A673 (cell line): ENCODE measurements around the gene GPC6. TPM values are rescaled to one million over a fixed set of nuclear protein-coding genes. Genes with fewer than 3 reads are reported as not detected.

ENCODE experiments used
- BruUV-seq: library from RNA; stranded (reverse); fragments of 400-500 nt; replicated peaks from 2 replicates; lab custom pipeline; 2021; lab: Mats Ljungman, UMichigan
- CTCF ChIA-PET: fragments of 300-600 bp; sonication (Branson Sonifier 250); formaldehyde crosslinking; loops from one replicate; lab custom pipeline; 2022; ENCODE audit warnings: antibody characterized with exemption; lab: Charles Lee
- POLR2A ChIA-PET: fragments of 300-600 bp; sonication (Branson Sonifier 250); formaldehyde crosslinking; loops from one replicate; lab custom pipeline; 2022; ENCODE audit warnings: antibody characterized with exemption; ENCODE audit not compliant: low non-redundant PET; lab: Charles Lee
- DNase-seq: peaks from one replicate; pipeline ENCODE4 v3.0.0-alpha.2; 2015; ENCODE audit warnings: low spot score
- H3K27ac ChIP-seq: fragments of 200-600 bp; sonication (generic); 2 replicates; pipeline ENCODE4 v1.5.1; 2016; ENCODE audit warnings: mixed run types, low read depth, mild to moderate bottlenecking, mixed read lengths, antibody characterized with exemption, low read length; ENCODE audit not compliant: poor library complexity, severe bottlenecking
- H3K27me3 ChIP-seq: fragments of 200-600 bp; sonication (generic); replicated peaks from 2 replicates; pipeline ENCODE4 v1.6.1; 2017; ENCODE audit warnings: mixed run types, low read depth, mild to moderate bottlenecking, mixed read lengths, antibody characterized with exemption, low read length; ENCODE audit not compliant: insufficient read depth, poor library complexity
- H3K36me3 ChIP-seq: fragments of 200-600 bp; sonication (generic); 2 replicates; pipeline ENCODE4 v1.6.1; 2016; ENCODE audit warnings: mixed run types, mild to moderate bottlenecking, mixed read lengths, antibody characterized with exemption, low read length; ENCODE audit not compliant: insufficient read depth, poor library complexity, severe bottlenecking
- H3K4me1 ChIP-seq: fragments of 200-600 bp; sonication (generic); 2 replicates; pipeline ENCODE4 v1.6.1; 2017; ENCODE audit warnings: mixed run types, mild to moderate bottlenecking, mixed read lengths, antibody characterized with exemption, low read length; ENCODE audit not compliant: insufficient read depth, poor library complexity, severe bottlenecking
- H3K4me3 ChIP-seq: fragments of 200-600 bp; sonication (generic); 2 replicates; pipeline ENCODE4 v1.5.1; 2016; ENCODE audit warnings: low read depth, mixed run types, mild to moderate bottlenecking, mixed read lengths, low read length; ENCODE audit not compliant: poor library complexity, severe bottlenecking
- H3K9me3 ChIP-seq: fragments of 200-600 bp; sonication (generic); 2 replicates; pipeline ENCODE4 v1.6.1; 2016; ENCODE audit warnings: mixed run types, low read depth, mild to moderate bottlenecking, mixed read lengths, antibody characterized with exemption, low read length; ENCODE audit not compliant: poor library complexity, severe bottlenecking
- CTCF ChIP-seq: fragments of 300-800, 200-600 bp; sonication (generic); conservative IDR thresholded peaks from 2 replicates; pipeline ENCODE4 v1.5.1; 2017; ENCODE audit warnings: low read depth, mild to moderate bottlenecking, antibody characterized with exemption, low read length, moderate library complexity, mixed read lengths
- EZH2 ChIP-seq: fragments of 200-600 bp; sonication (generic); IDR thresholded peaks from 2 replicates; pipeline ENCODE4 v1.6.1; 2017; ENCODE audit warnings: borderline replicate concordance, low read depth, mild to moderate bottlenecking, mixed read lengths, antibody characterized with exemption, low read length; ENCODE audit not compliant: poor library complexity, severe bottlenecking
- intact Hi-C: fragments of 100-400 bp; cut with micrococcal nuclease; formaldehyde crosslinking; loops from one replicate; pipeline ENCODE4 v1.10.0; 2022; ENCODE audit not compliant: unreplicated experiment
- total RNA-seq: library from RNA; stranded (reverse); gene quantifications from 2 replicates; pipeline ENCODE4 v1.2.3, GENCODE V29; 2021

Gene GPC6
- total RNA-seq, 1 experiment from 2014 or later = 23.3 TPM

GRCh38 chr13:93336728-93337127 is 110.1 kb downstream of the GPC6 start:
- no TSS peak for BruUV-seq
- ChIA-PET POLR2A (no interaction called here), CTCF (no interaction called here)
- Histone ChIP-seq H3K4me3 (no peak overlapping the region), H3K36me3 (no peaks in the 10 kb centered on the region), H3K4me1 (peaks cover 9% of the 10 kb centered on the region), H3K27ac (no peak overlapping the region), H3K27me3 (no peaks in the 10 kb centered on the region), H3K9me3 (peaks cover 6% of the 10 kb centered on the region)
- no peak for TF ChIP-seq EZH2
- no peak for DNase-seq
- intact Hi-C loops = no loop called here

- BruUV-seq = no TSS peak
- intact Hi-C loops = no loop called here
- Histone ChIP-seq H3K27me3 (no peaks in the 10 kb centered on the region), H3K36me3 (no peaks in the 10 kb centered on the region), H3K27ac (no peak overlapping the region), H3K4me1 (peaks cover 9% of the 10 kb centered on the region), H3K4me3 (no peak overlapping the region), H3K9me3 (peaks cover 6% of the 10 kb centered on the region)
- ChIA-PET POLR2A (no interaction called here), CTCF (no interaction called here)
- no peak for DNase-seq
- TF ChIP-seq CTCF (no peak), EZH2 (no peak)
Observed at GRCh38 chr13:93338030-93338429, 111.4 kb downstream of the GPC6 start.

- Histone ChIP-seq H3K27me3 (no peaks in the 10 kb centered on the region), H3K4me1 (peaks cover 9% of the 10 kb centered on the region), H3K36me3 (no peaks in the 10 kb centered on the region), H3K9me3 (peaks cover 6% of the 10 kb centered on the region), H3K4me3 (no peak overlapping the region), H3K27ac (no peak overlapping the region)
- no TSS peak for BruUV-seq
- intact Hi-C loops = no loop called here
- TF ChIP-seq EZH2 (no peak), CTCF (no peak)
- ChIA-PET CTCF (no interaction called here), POLR2A (interaction anchor here (0.5 kb wide), 1 partner anchor 406 kb away, joined by 3 read pairs; no protein-coding TSS in a partner anchor)
- no peak for DNase-seq
Observed at GRCh38 chr13:93338906-93339305, 112.3 kb downstream of the GPC6 start.

GRCh38 chr13:93339550-93339949 is 112.9 kb downstream of the GPC6 start:
- Histone ChIP-seq H3K4me3 (no peak overlapping the region), H3K27me3 (no peaks in the 10 kb centered on the region), H3K36me3 (no peaks in the 10 kb centered on the region), H3K9me3 (peaks cover 6% of the 10 kb centered on the region), H3K27ac (no peak overlapping the region), H3K4me1 (peaks cover 11% of the 10 kb centered on the region)
- BruUV-seq = no TSS peak
- CTCF ChIA-PET = no interaction called here
- POLR2A ChIA-PET = no interaction called here
- intact Hi-C loops = no loop called here
- no peak for DNase-seq
- no peak for TF ChIP-seq EZH2
- TF ChIP-seq CTCF = no peak
